H1 (cell line): ENCODE measurements around the gene VPS13C. TPM values are rescaled to one million over a fixed set of nuclear protein-coding genes. Genes with fewer than 3 reads are reported as not detected.

Experiments used
- CTCF ChIA-PET: fragments of 300-600 bp; sonication (Branson Sonifier 250); formaldehyde crosslinking; loops from one replicate; lab custom pipeline; 2021; ENCODE audit not compliant: partially characterized antibody; lab: Charles Lee
- POLR2A ChIA-PET: fragments of 300-600 bp; sonication (Branson Sonifier 250); formaldehyde crosslinking; loops from one replicate; lab custom pipeline; 2021; ENCODE audit warnings: inconsistent platforms; ENCODE audit not compliant: partially characterized antibody; lab: Charles Lee
- DNase-seq, 2 experiments: peaks; one replicate each; pipeline versions ENCODE4 v3.0.0 to v3.0.0-alpha.2; 2010 to 2022; ENCODE audit warnings: low spot score in 2 of 2, low read depth in 1 of 2, mixed read lengths in 1 of 2
- FAIRE-seq: peaks from 2 replicates; lab custom pipeline; 2011; peaks lifted over from hg19 to GRCh38; lab: Jason Lieb, UNC
- H2AFZ ChIP-seq: 2 replicates; pipeline ENCODE4 v1.8.1; 2012; ENCODE audit warnings: low read length, inconsistent platforms
- H2AK5ac ChIP-seq: 2 replicates; pipeline ENCODE4 v1.6.1; 2013; ENCODE audit warnings: low read depth, low read length
- H2BK120ac ChIP-seq: replicated peaks from 2 replicates; pipeline ENCODE3; 2013; ENCODE audit warnings: low read depth, low read length, inconsistent platforms
- H2BK12ac ChIP-seq: 2 replicates; pipeline ENCODE4 v1.6.1; 2013; ENCODE audit warnings: low read depth, low read length
- H2BK15ac ChIP-seq: 2 replicates; pipeline ENCODE4 v1.6.1; 2013; ENCODE audit warnings: low read length
- H2BK20ac ChIP-seq: 2 replicates; pipeline ENCODE4 v1.6.1; 2013; ENCODE audit warnings: low read length
- H2BK5ac ChIP-seq: 2 replicates; pipeline ENCODE4 v1.6.1; 2013; ENCODE audit warnings: low read depth, low read length
- H3K14ac ChIP-seq: 2 replicates; pipeline ENCODE4 v1.6.1; 2013; ENCODE audit warnings: inconsistent platforms; ENCODE audit not compliant: insufficient read length
- H3K18ac ChIP-seq: 2 replicates; pipeline ENCODE4 v1.6.1; 2013; ENCODE audit warnings: low read length; ENCODE audit errors: extremely low read depth
- H3K23ac ChIP-seq: 2 replicates; pipeline ENCODE4 v1.6.1; 2013; ENCODE audit warnings: inconsistent platforms; ENCODE audit not compliant: insufficient read length
- H3K23me2 ChIP-seq: 2 replicates; pipeline ENCODE4 v1.6.1; 2013; ENCODE audit warnings: low read depth, low read length
- H3K27ac ChIP-seq: 2 replicates; pipeline ENCODE4 v1.6.1; 2011; ENCODE audit warnings: low read depth, low read length, inconsistent platforms
- H3K27me3 ChIP-seq, 4 experiments: replicated peaks in 1 of 4; 1 replicate in 1 of 4; 2 replicates in 3 of 4; pipeline versions ENCODE4 v1.6.1 to v1.8.1; 2011 to 2013; ENCODE audit warnings: low read length in 3 of 4, mild to moderate bottlenecking in 3 of 4, inconsistent platforms in 2 of 4, mixed read lengths in 2 of 4, moderate library complexity in 1 of 4; ENCODE audit not compliant: control insufficient read depth in 3 of 4, insufficient read depth in 3 of 4; ENCODE audit errors: extremely low read depth in 1 of 4
- H3K36me3 ChIP-seq, 4 experiments: 2 replicates each; pipeline versions ENCODE4 v1.6.1 to v1.8.1; 2011 to 2013; ENCODE audit warnings: mild to moderate bottlenecking in 4 of 4, low read length in 3 of 4, moderate library complexity in 2 of 4, control low read depth in 1 of 4, inconsistent platforms in 1 of 4; ENCODE audit not compliant: insufficient read depth in 4 of 4, control insufficient read depth in 2 of 4
- H3K4ac ChIP-seq: replicated peaks from 2 replicates; pipeline ENCODE3; 2013; ENCODE audit warnings: low read length, low read depth, mixed read lengths, inconsistent platforms; ENCODE audit not compliant: insufficient read length
- H3K4me1 ChIP-seq, 4 experiments: replicated peaks in 1 of 4; 1 replicate in 1 of 4; 2 replicates in 3 of 4; pipeline versions ENCODE4 v1.6.1 to v1.8.1; 2011 to 2013; ENCODE audit warnings: low read length in 3 of 4, inconsistent platforms in 2 of 4, mixed read lengths in 1 of 4; ENCODE audit not compliant: insufficient read depth in 4 of 4, control insufficient read depth in 3 of 4
- H3K4me2 ChIP-seq, 2 experiments: 2 replicates each; pipeline versions ENCODE4 v1.6.1 to v1.8.1; 2011 to 2013; ENCODE audit warnings: low read depth in 2 of 2, low read length in 2 of 2, control low read depth in 1 of 2, inconsistent platforms in 1 of 2, mild to moderate bottlenecking in 1 of 2; ENCODE audit not compliant: insufficient read depth in 1 of 2
- H3K4me3 ChIP-seq, 4 experiments: fragments of 200-600, 300-600 bp in 1 of 4; sonication (generic), shearing (Covaris generic), sonication (Bioruptor Twin) in 1 of 4; 2 replicates each; pipeline versions ENCODE4 v1.5.1 to v1.8.1; 2011 to 2016; ENCODE audit warnings: low read length in 4 of 4, low read depth in 3 of 4, control low read depth in 2 of 4, inconsistent platforms in 2 of 4, mild to moderate bottlenecking in 2 of 4, mixed read lengths in 1 of 4, moderate library complexity in 1 of 4; ENCODE audit not compliant: insufficient read depth in 2 of 4; ENCODE audit errors: extremely low read depth in 1 of 4
- H3K56ac ChIP-seq: replicated peaks from 2 replicates; pipeline ENCODE3; 2013; ENCODE audit warnings: low read depth, mild to moderate bottlenecking, mixed read lengths, low read length, inconsistent platforms; ENCODE audit not compliant: insufficient read length
- H3K79me1 ChIP-seq: 2 replicates; pipeline ENCODE4 v1.6.1; 2013; ENCODE audit warnings: low read depth, low read length, control low read depth
- H3K79me2 ChIP-seq, 2 experiments: 2 replicates each; pipeline versions ENCODE4 v1.6.1 to v1.8.1; 2012 to 2013; ENCODE audit warnings: low read length in 2 of 2, mild to moderate bottlenecking in 2 of 2, inconsistent platforms in 1 of 2; ENCODE audit not compliant: insufficient read depth in 2 of 2, control insufficient read depth in 1 of 2
- H3K9ac ChIP-seq, 4 experiments: replicated peaks in 1 of 4; 1 replicate in 1 of 4; 2 replicates in 3 of 4; pipeline versions ENCODE4 v1.6.1 to v1.8.1; 2011 to 2013; ENCODE audit warnings: low read depth in 3 of 4, low read length in 3 of 4, control low read depth in 2 of 4, mild to moderate bottlenecking in 2 of 4, moderate library complexity in 2 of 4, inconsistent platforms in 1 of 4; ENCODE audit errors: extremely low read depth in 1 of 4
- H3K9me3 ChIP-seq, 2 experiments: 2 replicates each; pipeline versions ENCODE4 v1.6.1 to v1.8.1; 2012 to 2013; ENCODE audit warnings: mild to moderate bottlenecking in 2 of 2, moderate library complexity in 2 of 2, control low read depth in 1 of 2, inconsistent platforms in 1 of 2, low read depth in 1 of 2, low read length in 1 of 2, mixed read lengths in 1 of 2; ENCODE audit not compliant: insufficient read depth in 2 of 2
- H4K20me1 ChIP-seq, 2 experiments: replicated peaks in 1 of 2; 2 replicates each; pipeline versions ENCODE3 to v1.8.1; 2011 to 2013; ENCODE audit warnings: inconsistent platforms in 2 of 2, low read length in 2 of 2, mild to moderate bottlenecking in 1 of 2; ENCODE audit not compliant: insufficient read depth in 2 of 2, control insufficient read depth in 1 of 2
- H4K5ac ChIP-seq: 2 replicates; pipeline ENCODE4 v1.6.1; 2013; ENCODE audit warnings: low read length, low read depth, mixed read lengths, inconsistent platforms; ENCODE audit not compliant: insufficient read length
- H4K8ac ChIP-seq: 2 replicates; pipeline ENCODE4 v1.8.0; 2013; ENCODE audit warnings: mild to moderate bottlenecking, moderate library complexity, low read length, inconsistent platforms; ENCODE audit not compliant: insufficient read depth; ENCODE audit errors: extremely low read depth
- H4K91ac ChIP-seq: replicated peaks from 2 replicates; pipeline ENCODE3; 2013; ENCODE audit warnings: low read length, mixed read lengths, inconsistent platforms; ENCODE audit not compliant: insufficient read length
- ASH2L ChIP-seq: fragments of 200-600, 300-600 bp; sonication (generic); IDR thresholded peaks from one replicate; pipeline ENCODE4 v1.7.1; 2017; ENCODE audit warnings: low read length
- FOSL1 ChIP-seq: IDR thresholded peaks from 2 replicates; pipeline ENCODE4 v1.6.1; 2011; ENCODE audit warnings: mild to moderate bottlenecking, low read depth, low read length, moderate library complexity; ENCODE audit not compliant: insufficient read depth
- HDAC2 ChIP-seq, 2 experiments: fragments of 300-600 bp in 1 of 2; sonication (generic) in 1 of 2; IDR thresholded peaks; 2 replicates each; pipeline ENCODE4 v1.6.1; 2011 to 2012; ENCODE audit warnings: low read depth in 2 of 2, low read length in 2 of 2, mild to moderate bottlenecking in 2 of 2, moderate library complexity in 2 of 2, borderline replicate concordance in 1 of 2, inconsistent platforms in 1 of 2
- WGBS, 2 experiments: shearing (Covaris generic) in 1 of 2; methylation state at CpG; one replicate each; pipeline versions ENCODE4 v1.1.6 to v1.1.7; 2013 to 2015; ENCODE audit warnings: low lambda C conversion rate in 2 of 2, mixed read lengths in 2 of 2, inconsistent platforms in 1 of 2, low coverage in 1 of 2, missing lambda C conversion rate in 1 of 2; ENCODE audit not compliant: insufficient replicate concordance in 2 of 2, insufficient coverage in 1 of 2, insufficient read length in 1 of 2; ENCODE audit errors: extremely low coverage in 1 of 2, missing lambda C conversion rate in 1 of 2; 5-methylcytosine and 5-hydroxymethylcytosine counted together
- polyA plus RNA-seq, 7 experiments: library from polyadenylated mRNA; depleted of rRNA in 3 of 7; stranded (reverse) in 5 of 7; unstranded in 2 of 7; fragments of >200 nt in 5 of 7; fragments of 200-250 nt in 2 of 7; gene quantifications; 1 replicate in 5 of 7; 2 replicates in 1 of 7; 4 replicates in 1 of 7; pipeline versions ENCODE4 v1.2.1 to v1.2.3, GENCODE V29; 2011 to 2013; ENCODE audit warnings: missing spikeins in 2 of 7, mixed read lengths in 2 of 7
- total RNA-seq: library from RNA; stranded (reverse); fragmentation: NEBNext Ultra II Directional; extraction: Animal tissue kit (Norgen Biotek cat#: 25700); gene quantifications from 2 replicates; pipeline ENCODE4 v1.2.1, GENCODE V29; 2021

VPS13C gene
- total and polyA plus RNA-seq, 2 of the 8 experiments (the other 6 are each of a cell fraction or from before 2014, with no cell fraction given): 4.8 to 18.8 TPM

- H4K20me1 ChIP-seq: no peaks in the 10 kb centered on the region
- H3K14ac ChIP-seq: no peak overlapping the region
- H4K8ac ChIP-seq: no peak overlapping the region
- no peak overlapping the region for H3K9ac ChIP-seq
- no peak overlapping the region for H2BK20ac ChIP-seq
- no peak overlapping the region for H3K27ac ChIP-seq
- H3K23me2 ChIP-seq: no peaks in the 10 kb centered on the region
- CTCF ChIA-PET: interaction anchor here (0.6 kb wide), 1 partner anchor 966 kb away, joined by 3 read pairs; no protein-coding TSS in a partner anchor
- H3K4me3 ChIP-seq: no peak overlapping the region
- H3K4me1 ChIP-seq: no peaks in the 10 kb centered on the region
- no peak overlapping the region for H3K18ac ChIP-seq
- H2AFZ ChIP-seq: no peak overlapping the region
- H4K91ac ChIP-seq: no peak overlapping the region
- 0 out of 2 replicates have a peak overlapping the region, but pooled peaks have one; percentile 24 for H2AK5ac ChIP-seq
- H3K79me1 ChIP-seq: no peaks in the 10 kb centered on the region
- no peaks in the 10 kb centered on the region; a peak in 1 of 8 replicates for H3K36me3 ChIP-seq
- no peaks in the 10 kb centered on the region for H3K79me2 ChIP-seq
- no peaks in the 10 kb centered on the region for H3K27me3 ChIP-seq
- no peak overlapping the region for H2BK5ac ChIP-seq
- H3K23ac ChIP-seq: no peak overlapping the region
- no peak overlapping the region for H2BK15ac ChIP-seq
- H3K9me3 ChIP-seq: no peaks in the 10 kb centered on the region
- no peak overlapping the region for H2BK12ac ChIP-seq
- POLR2A ChIA-PET: no interaction called here
- WGBS, 2 experiments: 92% methylated on average over 8 of the region's 8 CpGs; no CpG with 5 or more reads in 1 of the 2 experiments
- H3K4me2 ChIP-seq: no peak overlapping the region
- no peak overlapping the region for H4K5ac ChIP-seq
- DNase-seq (no peak), FAIRE-seq (no peak)
- H3K4ac ChIP-seq: no peak overlapping the region
- no peak overlapping the region for H2BK120ac ChIP-seq
- H3K56ac ChIP-seq: no peak overlapping the region
- TF ChIP-seq HDAC2 (IDR thresholded peaks at IDR 0.05; ENCODE audit: borderline replicate concordance in 1 of 2, low read depth in 2 of 2, low read length in 2 of 2): no peak
- no peak for TF ChIP-seq FOSL1
- no peak for TF ChIP-seq ASH2L
Observed at GRCh38 chr15:61857169-61857829, 202.9 kb downstream of the VPS13C start.
